ENCODE data around the gene ZNF296. TPM values are rescaled to one million over a fixed set of nuclear protein-coding genes. Genes with fewer than 3 reads are reported as not detected.

Gene ZNF296
- polyA plus RNA-seq, 4 donors, result 4.7 to 10.3 (median 7.6) TPM

DNA sequence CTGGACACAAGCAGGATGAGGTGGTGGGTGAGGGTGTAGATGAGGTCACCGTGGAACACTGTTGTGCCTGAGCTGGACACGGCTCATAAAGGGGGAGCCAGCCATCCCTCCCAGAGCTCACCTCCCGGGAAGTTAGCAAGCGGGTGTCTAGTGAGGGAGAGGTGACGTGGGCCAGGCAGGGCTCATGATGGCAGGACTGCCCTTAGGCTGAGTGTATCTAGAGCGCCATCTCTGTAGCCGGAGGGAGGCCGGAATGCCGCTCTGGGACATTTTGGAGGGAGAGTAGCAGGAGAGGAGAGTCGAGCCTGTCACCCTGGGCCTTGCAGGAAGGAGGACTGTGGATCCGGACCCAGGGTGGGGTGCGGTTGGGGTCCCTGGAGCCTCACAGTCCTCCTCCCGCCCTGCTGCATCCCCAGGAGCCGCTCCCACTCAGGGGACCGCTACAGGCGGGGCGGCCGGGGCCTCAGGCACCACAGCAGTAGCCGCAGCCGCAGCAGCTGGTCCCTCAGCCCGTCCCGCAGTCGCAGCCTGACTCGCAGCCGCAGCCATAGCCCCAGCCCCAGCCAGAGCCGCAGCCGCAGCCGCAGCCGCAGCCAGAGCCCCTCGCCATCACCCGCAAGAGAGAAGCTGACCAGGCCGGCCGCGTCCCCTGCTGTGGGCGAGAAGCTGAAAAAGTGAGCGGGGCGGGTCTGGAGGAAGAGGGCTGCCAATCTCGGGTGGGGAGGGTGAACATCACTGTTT is 9.2 kb downstream of the ZNF296 start:
- H3K36me3 ChIP-seq (ENCODE audit: control insufficient read depth in 3 of 3, insufficient read depth in 2 of 3, low read depth in 1 of 3, low read length in 3 of 3), result peaks cover 24 to 93% (median 29%) of the 10 kb centered on the region in 3 donors
- 92 to 95% (median 94%) methylated on average over 36 to 38 of the region's 38 CpGs for WGBS, 3 donors
- DNase-seq, result no peak

DNA sequence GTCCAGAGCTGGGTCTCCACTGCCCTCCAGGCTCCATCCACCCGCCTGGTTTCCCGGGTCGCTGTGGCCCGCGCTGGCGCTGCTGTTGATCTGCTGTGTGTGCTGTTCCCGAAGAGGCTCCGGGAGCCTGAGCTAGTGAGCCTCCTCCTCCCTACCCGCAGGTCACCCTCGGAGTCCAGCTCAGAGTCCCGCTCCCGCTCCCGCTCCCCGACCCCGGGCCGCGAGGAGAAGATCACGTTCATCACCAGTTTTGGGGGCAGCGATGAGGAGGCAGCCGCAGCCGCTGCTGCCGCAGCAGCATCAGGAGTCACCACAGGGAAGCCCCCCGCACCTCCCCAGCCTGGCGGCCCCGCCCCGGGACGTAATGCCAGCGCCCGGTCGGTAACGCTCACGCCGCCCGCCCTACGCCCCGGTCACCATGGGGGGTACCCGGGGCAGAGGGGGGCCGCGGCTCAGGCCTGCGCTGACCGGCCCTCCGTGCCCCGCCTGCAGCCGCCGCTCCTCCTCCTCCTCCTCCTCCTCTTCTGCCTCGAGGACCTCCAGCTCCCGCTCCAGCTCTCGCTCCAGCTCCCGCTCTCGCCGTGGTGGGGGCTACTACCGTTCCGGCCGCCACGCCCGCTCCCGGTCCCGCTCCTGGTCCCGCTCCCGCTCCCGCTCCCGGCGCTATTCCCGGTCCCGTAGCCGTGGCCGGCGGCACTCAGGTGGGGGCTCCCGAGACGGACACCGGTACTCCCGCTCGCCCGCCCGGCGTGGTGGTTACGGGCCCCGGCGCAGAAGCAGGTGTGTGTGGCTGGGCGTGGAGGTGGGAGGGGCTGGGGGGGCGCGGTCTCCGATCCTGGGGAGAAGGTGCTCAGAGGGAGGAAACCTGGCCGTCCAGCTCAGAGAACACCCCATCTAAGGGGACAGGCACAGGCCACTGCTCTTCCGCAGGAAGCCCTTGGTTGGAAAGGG is 12.2 kb downstream of the ZNF296 start:
- Histone ChIP-seq H3K27ac (ENCODE audit: low read depth in 1 of 3, low read length in 2 of 3) (no peak overlapping the region), H3K4me3 (ENCODE audit: low read depth in 1 of 3, low read length in 3 of 3) (no peak overlapping the region), H3K36me3 (ENCODE audit: control insufficient read depth in 3 of 3, insufficient read depth in 2 of 3, low read depth in 1 of 3, low read length in 3 of 3) (peaks cover 18 to 93% (median 36%) of the 10 kb centered on the region in 3 donors), H3K27me3 (ENCODE audit: control insufficient read depth in 3 of 3, insufficient read depth in 3 of 3, low read length in 3 of 3) (no peaks in the 10 kb centered on the region), H3K4me1 (ENCODE audit: control insufficient read depth in 3 of 3, insufficient read depth in 2 of 3, low read depth in 1 of 3, low read length in 2 of 3) (no peaks in the 10 kb centered on the region), H3K9me3 (ENCODE audit: control insufficient read depth in 2 of 2, insufficient read depth in 1 of 2, low read depth in 1 of 2, low read length in 1 of 2) (no peaks in the 10 kb centered on the region)
- no peak for DNase-seq
- 95 to 96% (median 96%) methylated on average over 68 to 85 of the region's 85 CpGs for WGBS, 3 donors
- FAIRE-seq, result no peak

More for the DNA sequence above, 9.2 kb downstream of the ZNF296 start:
- Histone ChIP-seq H3K4me1 (ENCODE audit: control insufficient read depth in 3 of 3, insufficient read depth in 2 of 3, low read depth in 1 of 3, low read length in 2 of 3) (no peaks in the 10 kb centered on the region), H3K9me3 (ENCODE audit: control insufficient read depth in 2 of 2, insufficient read depth in 1 of 2, low read depth in 1 of 2, low read length in 1 of 2) (no peaks in the 10 kb centered on the region), H3K27me3 (ENCODE audit: control insufficient read depth in 3 of 3, insufficient read depth in 3 of 3, low read length in 3 of 3) (no peaks in the 10 kb centered on the region), H3K27ac (ENCODE audit: low read depth in 1 of 3, low read length in 2 of 3) (no peak overlapping the region), H3K4me3 (ENCODE audit: low read depth in 1 of 3, low read length in 3 of 3) (no peak overlapping the region)
- FAIRE-seq, result no peak

DNA sequence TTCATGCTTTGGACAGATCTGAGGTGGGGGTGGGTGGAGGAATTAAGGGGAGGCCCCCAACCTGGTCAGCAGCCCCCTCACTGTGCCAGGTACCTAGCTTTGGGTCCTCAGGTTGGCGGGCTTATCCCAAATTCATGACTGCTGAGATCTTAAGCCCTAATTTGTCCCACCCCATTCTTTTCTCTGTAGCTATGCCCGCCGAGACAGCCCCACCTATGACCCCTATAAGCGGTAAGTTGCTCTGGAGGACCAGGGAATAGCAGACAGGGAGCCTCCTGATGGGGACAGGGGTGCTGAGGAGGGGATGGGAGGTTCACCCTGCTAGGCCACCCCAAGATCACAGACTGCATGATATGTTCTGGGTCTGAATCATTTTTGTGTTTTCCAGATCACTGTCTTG is 14.3 kb downstream of the ZNF296 start:
- Histone ChIP-seq H3K4me1 (ENCODE audit: control insufficient read depth in 3 of 3, insufficient read depth in 2 of 3, low read depth in 1 of 3, low read length in 2 of 3) (no peaks in the 10 kb centered on the region), H3K4me3 (ENCODE audit: low read depth in 1 of 3, low read length in 3 of 3) (no peak overlapping the region), H3K27ac (ENCODE audit: low read depth in 1 of 3, low read length in 2 of 3) (no peak overlapping the region), H3K27me3 (ENCODE audit: control insufficient read depth in 3 of 3, insufficient read depth in 3 of 3, low read length in 3 of 3) (no peaks in the 10 kb centered on the region), H3K36me3 (ENCODE audit: control insufficient read depth in 3 of 3, insufficient read depth in 2 of 3, low read depth in 1 of 3, low read length in 3 of 3) (peaks cover 15 to 93% (median 44%) of the 10 kb centered on the region in 3 donors), H3K9me3 (ENCODE audit: control insufficient read depth in 2 of 2, insufficient read depth in 1 of 2, low read depth in 1 of 2, low read length in 1 of 2) (no peaks in the 10 kb centered on the region)
- WGBS, 3 donors, result 90 to 94% (median 92%) methylated on average over 4 of the region's 4 CpGs
- DNase-seq, result no peak
- no peak for FAIRE-seq

DNA sequence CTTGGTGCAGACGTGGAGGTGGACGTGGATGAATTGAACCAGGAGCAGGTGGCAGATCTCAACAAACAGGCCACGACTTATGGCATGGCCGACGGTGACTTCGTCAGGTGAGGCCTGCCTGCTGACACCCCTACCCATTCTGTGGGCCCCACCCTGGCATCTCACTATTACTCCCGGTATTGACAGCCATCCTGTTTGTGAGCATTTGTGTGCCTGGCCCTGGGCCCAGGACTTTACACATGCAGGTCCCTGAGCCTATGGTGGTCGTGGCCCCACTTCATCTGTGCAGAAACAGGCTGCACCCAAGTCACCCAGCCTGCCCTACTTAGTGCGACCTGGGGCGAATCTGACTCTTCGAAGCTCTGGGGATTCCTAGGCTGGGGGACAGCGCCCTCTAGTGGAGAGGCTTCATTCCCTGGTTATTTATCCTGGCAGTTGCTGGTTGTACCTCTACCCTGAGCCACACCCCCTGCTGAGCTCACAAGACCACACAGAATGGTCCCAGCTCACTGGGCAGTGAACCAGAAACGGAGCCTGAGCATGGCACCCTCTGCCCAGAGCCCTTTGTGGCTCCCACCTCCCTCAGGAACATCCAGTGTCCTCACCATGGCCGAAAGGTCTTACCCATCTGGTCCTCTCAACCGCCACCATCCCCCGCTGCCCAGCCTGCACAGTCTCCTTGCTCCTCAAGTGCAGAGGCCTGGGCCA is 16.9 kb downstream of the ZNF296 start:
- H3K4me1 ChIP-seq (ENCODE audit: control insufficient read depth in 3 of 3, insufficient read depth in 2 of 3, low read depth in 1 of 3, low read length in 2 of 3), result no peaks in the 10 kb centered on the region
- DNase-seq (peak; percentile 89), FAIRE-seq (no peak)
- no peak overlapping the region for H3K27ac ChIP-seq (ENCODE audit: low read depth in 1 of 3, low read length in 2 of 3)
- H3K27me3 ChIP-seq (ENCODE audit: control insufficient read depth in 3 of 3, insufficient read depth in 3 of 3, low read length in 3 of 3), result no peaks in the 10 kb centered on the region
- peaks cover 20 to 96% (median 42%) of the 10 kb centered on the region in 3 donors for H3K36me3 ChIP-seq (ENCODE audit: control insufficient read depth in 3 of 3, insufficient read depth in 2 of 3, low read depth in 1 of 3, low read length in 3 of 3)
- H3K9me3 ChIP-seq (ENCODE audit: control insufficient read depth in 2 of 2, insufficient read depth in 1 of 2, low read depth in 1 of 2, low read length in 1 of 2), result no peaks in the 10 kb centered on the region
- 47 to 61% (median 50%) methylated on average over 16 of the region's 16 CpGs for WGBS, 3 donors
- H3K4me3 ChIP-seq (ENCODE audit: low read depth in 1 of 3, low read length in 3 of 3), result no peak overlapping the region

DNA sequence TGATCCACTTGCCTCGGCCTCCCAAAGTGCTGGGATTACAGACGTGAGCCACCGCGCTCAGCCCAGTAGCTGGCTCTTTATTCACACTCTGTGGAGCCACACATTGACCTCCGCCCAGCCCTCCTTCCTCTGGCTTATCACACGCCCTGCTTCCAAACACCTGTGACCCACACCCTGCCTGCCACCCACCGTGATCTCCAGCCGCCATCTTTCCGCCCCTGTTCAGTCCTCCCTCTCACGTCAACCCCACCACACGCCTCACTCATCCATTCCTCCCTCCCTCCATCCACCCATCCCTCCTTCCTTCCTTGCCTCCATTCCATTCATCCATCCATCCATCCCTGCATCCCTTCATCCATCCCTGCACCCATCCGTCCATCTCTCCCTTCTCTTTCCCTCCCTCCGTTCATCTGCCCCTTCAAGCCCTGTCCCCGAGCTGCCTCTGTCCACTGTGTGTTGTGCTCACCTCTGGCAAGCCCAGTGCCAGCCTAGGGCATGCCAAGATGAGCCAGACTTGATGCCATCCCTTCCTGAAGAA is 17.6 kb downstream of the ZNF296 start:
- no peak for FAIRE-seq
- DNase-seq, result no peak
- Histone ChIP-seq H3K27ac (ENCODE audit: low read depth in 1 of 3, low read length in 2 of 3) (no peak overlapping the region), H3K27me3 (ENCODE audit: control insufficient read depth in 3 of 3, insufficient read depth in 3 of 3, low read length in 3 of 3) (no peaks in the 10 kb centered on the region), H3K4me1 (ENCODE audit: control insufficient read depth in 3 of 3, insufficient read depth in 2 of 3, low read depth in 1 of 3, low read length in 2 of 3) (no peaks in the 10 kb centered on the region), H3K4me3 (ENCODE audit: low read depth in 1 of 3, low read length in 3 of 3) (no peak overlapping the region), H3K9me3 (ENCODE audit: control insufficient read depth in 2 of 2, insufficient read depth in 1 of 2, low read depth in 1 of 2, low read length in 1 of 2) (no peaks in the 10 kb centered on the region), H3K36me3 (ENCODE audit: control insufficient read depth in 3 of 3, insufficient read depth in 2 of 3, low read depth in 1 of 3, low read length in 3 of 3) (peaks cover 17 to 95% (median 43%) of the 10 kb centered on the region in 3 donors)
- WGBS, 3 donors, result 83 to 85% (median 84%) methylated on average over 12 to 14 of the region's 14 CpGs

DNA sequence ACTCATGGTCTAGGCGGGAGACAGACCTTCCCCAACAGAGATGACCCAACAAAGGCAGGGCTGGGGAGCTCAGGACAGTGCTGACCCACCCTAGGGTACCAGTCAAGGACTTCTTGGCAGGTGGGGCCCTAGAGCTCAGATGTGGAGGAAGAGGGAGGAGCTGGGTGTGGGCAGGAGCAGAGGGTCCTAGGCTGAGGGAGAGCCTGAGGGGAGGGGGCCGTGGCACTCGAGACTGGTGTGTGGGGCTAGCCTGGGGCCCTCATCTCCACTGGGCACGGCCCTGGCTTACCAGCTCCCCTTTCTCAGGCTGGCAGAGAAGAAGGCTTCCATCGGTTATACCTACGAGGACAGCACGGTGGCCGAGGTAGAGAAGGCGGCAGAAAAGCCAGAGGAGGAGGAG is 18.8 kb downstream of the ZNF296 start:
- Histone ChIP-seq H3K9me3 (ENCODE audit: control insufficient read depth in 2 of 2, insufficient read depth in 1 of 2, low read depth in 1 of 2, low read length in 1 of 2) (no peaks in the 10 kb centered on the region), H3K36me3 (ENCODE audit: control insufficient read depth in 3 of 3, insufficient read depth in 2 of 3, low read depth in 1 of 3, low read length in 3 of 3) (peaks cover 17 to 99% (median 38%) of the 10 kb centered on the region in 3 donors), H3K4me1 (ENCODE audit: control insufficient read depth in 3 of 3, insufficient read depth in 2 of 3, low read depth in 1 of 3, low read length in 2 of 3) (peaks cover 0 to 6% (median 0%) of the 10 kb centered on the region in 3 donors), H3K4me3 (ENCODE audit: low read depth in 1 of 3, low read length in 3 of 3) (no peak overlapping the region), H3K27ac (ENCODE audit: low read depth in 1 of 3, low read length in 2 of 3) (no peak overlapping the region), H3K27me3 (ENCODE audit: control insufficient read depth in 3 of 3, insufficient read depth in 3 of 3, low read length in 3 of 3) (no peaks in the 10 kb centered on the region)
- no peak for FAIRE-seq
- DNase-seq, result no peak
- 86 to 89% (median 87%) methylated on average over 6 to 9 of the region's 9 CpGs for WGBS, 3 donors

DNA sequence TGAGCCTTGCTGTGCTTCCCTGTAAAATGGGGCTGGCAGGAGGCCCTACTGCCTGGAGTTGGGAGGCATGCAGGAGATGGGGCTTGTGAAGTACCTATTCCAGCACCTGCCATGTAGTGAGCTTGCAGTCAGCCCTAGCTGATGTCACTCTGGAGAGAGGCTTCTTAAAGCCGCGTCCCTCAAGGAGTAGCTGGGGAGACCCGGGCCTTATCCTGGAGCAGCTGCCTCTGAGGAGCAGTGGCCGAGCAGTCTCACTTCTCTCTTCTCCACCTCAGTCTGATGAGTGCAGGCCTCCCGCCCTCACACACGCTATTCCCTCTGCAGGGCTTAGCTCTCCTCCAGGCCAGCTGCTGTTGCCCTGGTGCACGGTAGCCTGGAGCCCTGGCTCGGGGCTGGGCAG is 19.4 kb downstream of the ZNF296 start:
- WGBS, 3 donors, result 82 to 94% (median 92%) methylated on average over 7 to 8 of the region's 8 CpGs
- Histone ChIP-seq H3K9me3 (ENCODE audit: control insufficient read depth in 2 of 2, insufficient read depth in 1 of 2, low read depth in 1 of 2, low read length in 1 of 2) (no peaks in the 10 kb centered on the region), H3K36me3 (ENCODE audit: control insufficient read depth in 3 of 3, insufficient read depth in 2 of 3, low read depth in 1 of 3, low read length in 3 of 3) (peaks cover 17 to 99% (median 35%) of the 10 kb centered on the region in 3 donors), H3K4me1 (ENCODE audit: control insufficient read depth in 3 of 3, insufficient read depth in 2 of 3, low read depth in 1 of 3, low read length in 2 of 3) (peaks cover 0 to 12% (median 0%) of the 10 kb centered on the region in 3 donors), H3K4me3 (ENCODE audit: low read depth in 1 of 3, low read length in 3 of 3) (no peak overlapping the region), H3K27ac (ENCODE audit: low read depth in 1 of 3, low read length in 2 of 3) (no peak overlapping the region), H3K27me3 (ENCODE audit: control insufficient read depth in 3 of 3, insufficient read depth in 3 of 3, low read length in 3 of 3) (no peaks in the 10 kb centered on the region)
- FAIRE-seq (no peak), DNase-seq (no peak)

Data from small intestine (tissue), 7 donors.